HG03025 (cell line): ENCODE data around the gene TOMM70.
"Not testable (repeated sequence)": the region's sequence is repeated elsewhere in the genome, so short reads cannot be mapped to it uniquely, and the experiment has no call there.

ENCODE experiments used
- ATAC-seq: cut with Tn5 transposase; IDR thresholded peaks from one replicate; pipeline ENCODE4 v1.9.1; 2021; ENCODE audit warnings: mild to moderate bottlenecking, moderate library complexity; ENCODE audit not compliant: unreplicated experiment, low FRiP score

TOMM70 gene

DNA sequence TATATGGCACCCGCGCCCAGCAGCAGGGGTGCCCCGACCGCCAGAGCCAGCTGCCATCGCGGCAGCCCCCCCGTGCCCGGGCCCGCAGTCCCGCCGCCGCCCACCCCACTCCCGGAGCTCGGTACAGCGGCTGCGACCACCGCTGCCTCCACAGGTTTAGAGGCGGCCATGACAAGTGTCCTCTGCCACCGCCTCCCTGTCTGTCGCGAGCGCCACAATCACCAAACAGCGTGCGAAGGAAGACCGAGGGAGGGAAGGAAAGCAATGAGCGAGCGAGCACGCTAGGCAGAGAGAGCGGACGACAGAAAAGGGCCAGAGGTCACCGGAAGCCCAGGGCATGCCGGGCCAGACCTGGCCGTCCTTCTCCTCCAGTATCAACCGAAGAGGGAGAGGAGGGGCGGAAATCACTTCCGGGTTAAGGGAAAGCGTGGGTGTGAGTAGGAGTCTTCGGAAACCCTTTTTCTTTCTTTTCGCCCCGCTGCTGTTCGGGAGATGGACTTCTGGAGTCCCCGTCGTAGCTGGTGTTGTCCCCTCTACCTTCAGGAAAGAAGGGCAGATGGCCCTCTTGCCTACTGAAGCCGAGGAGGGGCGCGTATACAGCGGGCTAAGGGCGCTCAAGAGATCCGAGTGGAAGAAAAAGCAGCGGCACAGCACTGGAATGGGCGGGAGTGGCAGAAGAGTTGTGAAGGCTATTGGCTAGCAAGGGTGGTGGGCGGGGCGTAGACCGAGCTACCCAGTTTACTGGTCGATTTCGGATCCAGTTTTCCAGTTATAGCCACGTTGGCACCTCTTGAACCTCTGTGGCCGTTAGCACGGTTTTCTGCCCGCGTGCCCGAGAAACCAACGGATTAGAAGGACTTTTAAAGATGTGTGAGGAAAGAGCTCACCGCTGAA is at the start of gene TOMM70, which contains the start of gene LNP1:
TSS of gene TOMM70 (minus strand) at position 310 of the 894 bp plus-strand sequence. CDS start at position 170, 140 bp downstream.
TSS of gene LNP1 (plus strand) at position 760 of the 894 bp plus-strand sequence. CDS start 28,191 bp downstream, outside the sequence.
- ATAC-seq: peak; percentile 96

DNA sequence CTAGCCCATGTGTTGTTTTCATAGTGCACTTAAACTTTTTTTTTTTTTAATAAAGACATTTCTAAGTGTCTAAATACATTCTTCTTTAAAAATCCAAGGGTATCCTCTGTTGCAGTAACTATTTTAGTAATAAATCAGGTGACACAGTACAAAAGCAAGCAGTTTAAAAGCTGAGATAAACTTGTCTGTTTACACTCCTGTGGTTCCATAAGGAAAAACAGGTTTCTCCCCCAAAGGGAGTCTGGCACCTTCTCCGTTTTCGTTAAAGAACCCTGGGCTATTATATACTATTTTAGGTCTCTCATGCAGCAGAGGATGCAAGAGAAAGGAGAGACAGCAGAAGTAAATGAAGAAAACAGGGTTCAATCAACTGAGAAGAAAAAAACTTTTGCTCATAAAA is 48.3 kb upstream of the TOMM70 start:
- no peak for ATAC-seq

- ATAC-seq: no peak
Measured at GRCh38 chr3:100448079-100448478, 47.2 kb upstream of the TOMM70 start.

- ATAC-seq: not testable (repeated sequence)
Measured at GRCh38 chr3:100447067-100447466, 46.2 kb upstream of the TOMM70 start.

GRCh38 chr3:100443690-100444089 is 42.8 kb upstream of the TOMM70 start:
- no peak for ATAC-seq

- no peak for ATAC-seq
Measured at GRCh38 chr3:100440895-100441294, 40.0 kb upstream of the TOMM70 start.

GRCh38 chr3:100438623-100438974 is 37.7 kb upstream of the TOMM70 start:
- ATAC-seq: no peak

DNA sequence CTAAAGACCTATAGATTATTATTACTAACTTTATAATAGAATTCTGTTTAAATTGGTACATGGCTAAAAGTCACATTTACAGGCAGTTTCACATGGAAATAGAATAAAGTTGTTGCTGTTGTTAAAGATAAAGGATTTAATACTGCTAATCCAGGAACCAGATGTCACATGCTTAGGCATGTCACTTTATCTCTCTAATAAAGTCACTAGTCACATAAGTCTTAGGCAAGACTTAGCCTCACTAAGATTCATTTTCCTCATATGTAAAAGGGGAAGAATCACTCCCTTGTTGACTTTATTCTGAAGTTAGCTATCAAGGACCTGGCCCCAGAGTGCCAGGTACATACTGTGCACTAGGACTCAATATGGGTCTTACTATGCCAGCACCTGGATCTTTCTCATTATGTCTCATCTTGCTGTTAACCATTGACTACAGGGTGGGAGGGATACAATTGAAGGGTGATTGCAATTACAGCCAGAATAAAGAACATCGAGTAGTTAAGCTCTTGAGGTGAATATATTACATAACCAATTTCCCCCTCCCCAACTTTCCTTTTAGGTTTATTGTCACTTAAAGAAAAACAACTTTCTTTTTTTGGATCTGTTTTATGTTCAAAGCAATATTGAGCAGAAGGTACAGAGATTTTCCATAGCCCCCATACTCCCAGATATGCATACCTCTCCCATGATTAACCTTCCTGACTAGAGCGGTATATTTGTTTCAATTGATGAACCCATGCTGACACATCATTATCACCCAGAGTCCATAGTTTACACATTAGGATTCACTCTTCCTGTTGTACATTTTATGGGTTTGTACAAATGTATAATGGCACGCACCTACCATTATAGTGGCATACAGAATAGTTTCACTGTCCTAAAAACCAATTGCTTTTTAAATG is 37.1 kb upstream of the TOMM70 start:
- no peak for ATAC-seq

- no peak for ATAC-seq
Measured at GRCh38 chr3:100436951-100437350, 36.1 kb upstream of the TOMM70 start.

GRCh38 chr3:100429187-100429716 is 28.4 kb upstream of the TOMM70 start:
- ATAC-seq: no peak

DNA sequence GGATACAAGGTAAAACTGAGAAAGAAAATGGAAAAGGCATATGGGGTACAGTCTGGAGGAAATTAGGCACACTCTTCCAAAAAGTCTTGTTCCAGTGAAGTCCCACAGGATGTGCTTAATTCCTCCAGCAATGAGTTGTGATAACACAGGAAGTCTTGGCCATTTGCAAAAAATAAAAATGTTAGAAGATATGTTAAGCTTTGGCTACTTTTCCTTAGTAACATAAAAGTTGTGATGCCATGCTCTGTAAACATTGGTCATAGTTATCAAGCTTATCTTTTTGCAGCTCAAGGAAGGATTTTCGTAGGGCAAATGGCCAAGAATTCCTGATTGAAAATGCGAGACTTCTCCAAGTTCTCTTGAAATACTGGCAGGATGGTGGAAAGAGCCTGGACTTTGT is 26.8 kb upstream of the TOMM70 start:
- ATAC-seq: no peak

GRCh38 chr3:100426067-100426682 is 25.3 kb upstream of the TOMM70 start:
- ATAC-seq: no peak

DNA sequence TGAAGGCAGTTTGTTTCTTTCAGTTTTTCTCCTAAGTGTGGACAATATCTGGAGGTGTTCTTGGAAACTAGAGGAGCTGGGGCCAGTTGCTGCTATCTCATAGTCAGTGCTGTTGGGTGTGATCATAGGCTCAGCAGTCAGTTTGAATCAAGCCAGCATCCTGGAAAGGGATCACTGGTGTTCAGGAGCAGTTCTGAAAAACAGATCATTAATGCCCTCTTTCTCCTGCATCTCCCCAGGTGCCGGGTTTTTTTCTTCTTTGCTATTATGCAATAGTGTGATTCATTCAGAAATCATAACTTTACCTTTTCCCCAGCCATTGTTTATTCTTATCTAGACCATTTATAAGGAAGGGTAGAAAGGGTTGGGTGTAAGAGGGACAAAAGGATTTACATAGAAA is 24.4 kb upstream of the TOMM70 start:
- ATAC-seq: no peak

GRCh38 chr3:100424261-100424660 is 23.4 kb upstream of the TOMM70 start:
- no peak for ATAC-seq

- no peak for ATAC-seq
Measured at GRCh38 chr3:100423611-100424010, 22.7 kb upstream of the TOMM70 start.

GRCh38 chr3:100420885-100421284 is 20.0 kb upstream of the TOMM70 start:
- no peak for ATAC-seq

DNA sequence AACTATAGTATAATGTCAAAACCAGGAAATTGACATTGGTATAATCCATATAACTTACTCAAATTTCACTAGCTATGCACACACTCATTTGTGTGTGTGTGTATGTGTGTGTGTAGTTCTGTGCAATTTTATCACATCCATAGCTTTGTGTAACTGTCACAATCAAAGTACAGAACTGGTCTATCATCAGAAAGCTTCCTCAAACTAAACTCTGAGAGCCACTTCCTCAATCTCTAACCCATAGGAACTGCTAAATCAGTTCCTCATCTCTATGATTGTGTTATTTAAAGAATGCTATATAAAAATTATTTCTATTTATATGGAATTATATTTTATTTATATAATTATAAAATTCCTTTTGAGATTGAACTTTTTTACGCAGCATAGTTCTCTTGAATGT is 18.5 kb upstream of the TOMM70 start:
- ATAC-seq: no peak

DNA sequence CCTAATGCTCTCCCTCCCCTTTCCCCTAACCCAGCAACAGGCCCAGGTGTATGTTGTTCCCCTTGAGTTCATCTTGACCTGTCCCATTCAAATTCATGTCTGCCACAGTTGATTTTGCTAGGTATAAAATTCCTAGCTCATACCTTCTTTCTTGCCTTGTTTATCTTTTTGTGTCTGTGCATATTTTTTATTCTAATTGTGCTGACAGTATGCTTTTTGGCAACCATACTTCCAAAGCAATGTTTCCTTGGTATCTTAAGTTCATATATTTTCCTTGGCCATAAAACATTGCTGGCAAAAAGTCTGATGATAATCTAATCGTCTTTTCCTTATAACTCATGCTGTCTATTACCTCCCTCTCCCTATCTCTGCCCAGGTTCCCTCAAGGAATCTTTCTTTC is 16.0 kb upstream of the TOMM70 start:
- no peak for ATAC-seq

GRCh38 chr3:100416176-100416575 is 15.3 kb upstream of the TOMM70 start:
- ATAC-seq: no peak

DNA sequence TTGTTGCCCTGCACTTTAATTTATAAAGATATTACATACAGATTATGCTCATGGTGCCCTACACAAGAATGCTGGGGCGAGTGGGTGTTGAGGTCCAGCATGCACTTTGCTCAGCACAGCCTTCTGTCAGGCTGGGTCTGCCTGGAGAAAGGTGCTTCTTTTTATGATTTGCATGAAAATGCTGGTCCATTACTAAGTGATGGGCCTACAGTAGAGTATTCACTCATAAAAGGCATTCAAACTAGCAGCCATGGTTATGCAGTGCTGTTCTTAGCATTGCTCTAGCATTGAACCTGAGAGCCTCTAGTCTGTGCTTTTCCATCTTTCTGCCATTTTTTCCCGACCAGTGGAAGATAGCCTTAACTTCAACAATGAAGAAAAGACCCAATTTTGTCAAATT is 12.7 kb upstream of the TOMM70 start:
- no peak for ATAC-seq
